ENCODE data around the gene PDF. TPM values are rescaled to one million over a fixed set of nuclear protein-coding genes. Genes with fewer than 3 reads are reported as not detected.

The PDF gene, protein sequence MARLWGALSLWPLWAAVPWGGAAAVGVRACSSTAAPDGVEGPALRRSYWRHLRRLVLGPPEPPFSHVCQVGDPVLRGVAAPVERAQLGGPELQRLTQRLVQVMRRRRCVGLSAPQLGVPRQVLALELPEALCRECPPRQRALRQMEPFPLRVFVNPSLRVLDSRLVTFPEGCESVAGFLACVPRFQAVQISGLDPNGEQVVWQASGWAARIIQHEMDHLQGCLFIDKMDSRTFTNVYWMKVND
- 4.9 TPM for total RNA-seq
- 10 to 100 TPM in 2 of 4 donors, 1 to 10 TPM in 2; 8.7 to 15.7 (median 10.0) TPM for polyA plus RNA-seq

DNA sequence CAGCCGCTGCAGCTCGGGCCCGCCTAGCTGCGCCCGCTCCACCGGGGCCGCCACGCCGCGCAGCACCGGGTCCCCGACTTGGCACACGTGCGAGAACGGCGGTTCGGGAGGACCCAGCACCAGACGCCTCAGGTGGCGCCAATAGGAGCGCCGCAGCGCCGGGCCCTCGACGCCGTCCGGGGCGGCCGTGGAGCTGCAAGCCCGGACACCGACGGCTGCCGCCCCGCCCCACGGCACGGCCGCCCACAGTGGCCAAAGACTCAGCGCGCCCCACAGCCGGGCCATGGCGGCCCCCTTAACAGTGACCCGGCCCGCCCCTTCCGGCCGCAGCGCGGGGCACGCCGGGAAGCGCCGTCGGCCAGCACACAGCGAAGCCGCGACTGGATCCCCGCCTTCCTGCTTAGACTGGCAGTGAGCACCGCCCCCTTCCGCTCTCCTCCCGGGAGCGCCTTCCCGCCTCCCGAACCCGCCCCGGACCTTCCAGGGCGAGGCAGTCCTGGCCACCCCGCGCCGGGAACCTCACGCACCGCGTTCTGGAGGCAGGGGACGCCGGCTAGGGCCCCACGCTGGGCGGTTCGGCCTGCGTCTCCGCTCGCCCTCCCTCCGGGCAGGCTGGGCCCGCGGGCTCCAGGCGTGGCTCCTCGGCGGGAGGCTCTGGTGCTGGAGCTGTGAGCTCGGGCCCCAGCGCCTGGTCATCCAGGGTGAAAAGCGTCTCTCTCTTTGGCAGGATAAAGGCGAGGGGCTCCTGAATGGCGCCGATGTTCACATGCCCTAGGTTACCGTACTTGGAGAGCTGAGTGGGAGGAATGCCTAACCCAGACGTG, at the start of gene PDF:
Gene PDF (minus strand): TSS at position 303 of the 824 bp plus-strand sequence. CDS start 18 bp downstream, at position 285.
- peak; percentile 95 to 96 for ATAC-seq (ENCODE audit: low read depth in 2 of 2)
- Histone ChIP-seq H3K4me1 (ENCODE audit: control insufficient read depth, insufficient read depth, low read length, poor library complexity, severe bottlenecking) (peaks cover 48% of the 10 kb centered on the region), H3K9me3 (ENCODE audit: control insufficient read depth in 2 of 2, low read length in 2 of 2) (no peaks in the 10 kb centered on the region), H3K27me3 (ENCODE audit: control insufficient read depth, insufficient read depth, low read length) (no peaks in the 10 kb centered on the region), H3K27ac (ENCODE audit: insufficient read depth, low read length, poor library complexity, severe bottlenecking) (peak within 1 kb of the TSS; percentile 81), H3K36me3 (ENCODE audit: control insufficient read depth, insufficient read depth, low read length) (peaks cover 42% of the 10 kb centered on the region), H3K4me3 (ENCODE audit: low read depth, low read length) (peak within 1 kb of the TSS; percentile 57)
- Mint-ChIP-seq H3K9me3 (no peaks in the 10 kb centered on the region), H3K4me1 (peaks cover 0 to 65% (median 27%) of the 10 kb centered on the region in 4 donors), H3K4me3 (peak within 1 kb of the TSS; percentile 81 to 87 (median 86)), H3K27ac (peak within 1 kb of the TSS; percentile 52 to 91 (median 55)), H3K36me3 (peaks cover 18% of the 10 kb centered on the region), H3K27me3 (no peaks in the 10 kb centered on the region)
- peak; percentile 78 to 89 (median 87) for DNase-seq

DNA sequence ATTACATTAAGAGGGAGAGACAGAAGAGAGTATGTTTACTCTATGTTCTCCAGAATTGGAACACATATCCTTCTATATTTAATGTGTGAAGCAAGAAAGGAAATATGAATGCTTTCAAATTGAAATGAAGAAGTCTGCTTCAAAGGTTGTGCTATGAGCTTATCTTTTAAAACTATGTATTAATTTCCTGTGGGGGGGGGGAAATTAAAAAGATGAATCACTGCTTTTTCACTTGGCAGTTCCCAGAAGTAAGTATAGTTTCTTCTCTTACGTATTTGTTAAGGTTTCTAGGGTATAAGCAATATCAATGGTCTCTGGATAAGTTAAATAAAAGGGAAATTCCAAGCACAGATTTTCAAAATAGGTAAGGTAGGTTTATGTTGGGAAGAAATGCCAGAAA, 48.4 kb upstream of the PDF start:
- Histone ChIP-seq H3K27ac (ENCODE audit: insufficient read depth, low read length, poor library complexity, severe bottlenecking) (peak overlapping the region; percentile 23), H3K9me3 (ENCODE audit: control insufficient read depth in 2 of 2, low read length in 2 of 2) (no peaks in the 10 kb centered on the region), H3K4me3 (ENCODE audit: low read depth, low read length) (no peak overlapping the region), H3K4me1 (ENCODE audit: control insufficient read depth, insufficient read depth, low read length, poor library complexity, severe bottlenecking) (peaks cover 9% of the 10 kb centered on the region), H3K27me3 (ENCODE audit: control insufficient read depth, insufficient read depth, low read length) (no peaks in the 10 kb centered on the region), H3K36me3 (ENCODE audit: control insufficient read depth, insufficient read depth, low read length) (peaks cover 46% of the 10 kb centered on the region)
- Mint-ChIP-seq H3K36me3 (peaks cover 30% of the 10 kb centered on the region), H3K9me3 (no peaks in the 10 kb centered on the region), H3K4me1 (peaks cover 12 to 35% (median 32%) of the 10 kb centered on the region in 4 donors), H3K4me3 (no peak overlapping the region), H3K27me3 (no peaks in the 10 kb centered on the region), H3K27ac (peak overlapping the region in 2 of 3 donors; percentile 7 to 82)
- DNase-seq = no peak
- peak in 1 of 2 donors; percentile 31 for ATAC-seq (ENCODE audit: low read depth in 2 of 2)

DNA sequence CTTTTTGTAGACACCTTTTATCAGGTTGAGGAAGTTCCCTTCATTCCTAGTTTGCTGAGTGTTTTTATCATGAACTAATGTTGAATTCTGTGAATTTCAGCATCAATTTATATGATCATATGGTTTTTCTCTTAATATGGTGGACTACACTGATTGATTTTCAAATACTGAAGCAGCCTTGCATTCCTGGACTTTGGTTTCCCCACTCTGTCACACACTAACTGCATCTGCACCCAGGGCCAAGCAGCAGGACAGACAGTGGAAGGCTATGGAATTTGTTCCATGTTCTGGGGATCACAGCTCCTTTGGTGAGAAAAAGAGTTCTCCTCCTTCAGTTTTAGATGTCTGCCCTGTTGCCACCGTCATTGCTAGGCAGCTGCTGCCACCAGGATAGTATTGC, 47.6 kb upstream of the PDF start:
- ATAC-seq (ENCODE audit: low read depth in 2 of 2) = no peak
- H3K27ac Mint-ChIP-seq = peak overlapping the region in 2 of 3 donors; percentile 15 to 21
- peaks cover 25% of the 10 kb centered on the region for H3K36me3 Mint-ChIP-seq

DNA sequence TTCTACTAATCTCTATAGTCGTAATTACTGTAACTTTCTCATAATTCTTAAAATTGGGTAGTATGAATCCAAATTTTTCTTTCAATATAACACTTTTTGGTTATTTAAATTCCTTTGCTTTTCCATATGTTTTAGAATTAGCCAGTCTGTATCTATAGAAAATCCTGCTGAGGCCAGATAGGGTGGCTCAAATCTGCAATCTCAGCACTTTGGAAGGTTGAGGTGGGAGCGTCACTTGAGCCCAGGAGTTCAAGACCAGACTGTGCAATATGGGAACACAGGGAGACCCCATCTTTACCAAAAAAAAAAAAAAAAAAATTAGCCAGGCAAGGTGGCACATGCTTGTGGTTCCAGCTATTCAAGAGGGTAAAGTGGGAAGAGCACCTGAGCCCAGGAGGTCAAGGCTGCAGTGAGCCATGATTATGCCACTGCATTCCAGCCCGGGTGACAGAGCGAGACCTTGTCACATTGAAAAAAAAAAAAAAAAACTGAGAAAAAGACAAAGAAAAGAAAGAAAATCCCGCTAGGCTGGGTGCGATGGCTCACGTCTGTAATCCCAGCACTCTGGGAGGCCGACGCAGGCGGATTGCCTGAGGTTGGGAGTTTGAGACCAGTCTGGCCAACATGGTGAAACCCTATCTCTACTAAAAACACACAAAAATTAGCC, 46.1 kb upstream of the PDF start:
- Histone ChIP-seq H3K27ac (ENCODE audit: insufficient read depth, low read length, poor library complexity, severe bottlenecking) (no peak overlapping the region), H3K27me3 (ENCODE audit: control insufficient read depth, insufficient read depth, low read length) (no peaks in the 10 kb centered on the region), H3K36me3 (ENCODE audit: control insufficient read depth, insufficient read depth, low read length) (peaks cover 45% of the 10 kb centered on the region), H3K4me3 (ENCODE audit: low read depth, low read length) (no peak overlapping the region), H3K4me1 (ENCODE audit: control insufficient read depth, insufficient read depth, low read length, poor library complexity, severe bottlenecking) (no peaks in the 10 kb centered on the region), H3K9me3 (ENCODE audit: control insufficient read depth in 2 of 2, low read length in 2 of 2) (no peaks in the 10 kb centered on the region)
- ATAC-seq (ENCODE audit: low read depth in 2 of 2) = no peak
- DNase-seq = no peak
- Mint-ChIP-seq H3K4me3 (no peak overlapping the region), H3K27ac (no peak overlapping the region), H3K36me3 (peaks cover 20% of the 10 kb centered on the region), H3K9me3 (no peaks in the 10 kb centered on the region), H3K4me1 (peaks cover 6 to 28% (median 19%) of the 10 kb centered on the region in 4 donors), H3K27me3 (no peaks in the 10 kb centered on the region)

More for the DNA sequence above, 47.6 kb upstream of the PDF start:
- no peaks in the 10 kb centered on the region for H3K9me3 Mint-ChIP-seq
- H3K27me3 ChIP-seq (ENCODE audit: control insufficient read depth, insufficient read depth, low read length) = no peaks in the 10 kb centered on the region
- DNase-seq = no peak
- no peaks in the 10 kb centered on the region for H3K9me3 ChIP-seq (ENCODE audit: control insufficient read depth in 2 of 2, low read length in 2 of 2)
- peaks cover 7% of the 10 kb centered on the region for H3K4me1 ChIP-seq (ENCODE audit: control insufficient read depth, insufficient read depth, low read length, poor library complexity, severe bottlenecking)
- no peak overlapping the region for H3K27ac ChIP-seq (ENCODE audit: insufficient read depth, low read length, poor library complexity, severe bottlenecking)
- no peaks in the 10 kb centered on the region for H3K27me3 Mint-ChIP-seq
- H3K4me3 Mint-ChIP-seq = peak overlapping the region in 1 of 4 donors; percentile 13
- H3K36me3 ChIP-seq (ENCODE audit: control insufficient read depth, insufficient read depth, low read length) = peaks cover 48% of the 10 kb centered on the region
- H3K4me1 Mint-ChIP-seq = peaks cover 6 to 30% (median 28%) of the 10 kb centered on the region in 4 donors
- no peak overlapping the region for H3K4me3 ChIP-seq (ENCODE audit: low read depth, low read length)

DNA sequence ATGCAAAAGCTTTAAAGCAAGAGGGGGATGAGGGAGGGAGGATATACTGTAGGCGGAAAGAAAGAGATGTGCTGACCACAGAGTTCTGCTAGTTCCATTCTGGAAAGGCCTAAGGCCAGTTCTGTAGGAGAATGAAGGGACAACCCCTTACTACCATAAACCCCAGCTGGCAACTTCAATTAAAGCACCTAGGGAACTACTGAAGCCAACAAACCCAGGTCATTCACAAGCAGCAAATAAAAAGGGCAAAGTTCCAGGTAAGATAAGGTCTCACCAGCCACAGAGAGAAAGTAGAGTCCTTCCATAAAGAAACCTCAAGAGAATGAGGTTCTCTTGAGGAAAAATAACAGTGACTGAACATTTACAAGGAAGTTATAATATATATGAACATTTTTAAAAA, 42.6 kb upstream of the PDF start:
- no peaks in the 10 kb centered on the region for H3K4me1 ChIP-seq (ENCODE audit: control insufficient read depth, insufficient read depth, low read length, poor library complexity, severe bottlenecking)
- Mint-ChIP-seq H3K36me3 (peaks cover 29% of the 10 kb centered on the region), H3K27ac (peak overlapping the region; percentile 26 to 84 (median 78)), H3K4me3 (no peak overlapping the region), H3K4me1 (peaks cover 10 to 20% (median 10%) of the 10 kb centered on the region in 4 donors), H3K9me3 (no peaks in the 10 kb centered on the region), H3K27me3 (no peaks in the 10 kb centered on the region)
- DNase-seq (no peak), ATAC-seq (ENCODE audit: low read depth in 2 of 2) (no peak)
- no peak overlapping the region for H3K4me3 ChIP-seq (ENCODE audit: low read depth, low read length)
- H3K27me3 ChIP-seq (ENCODE audit: control insufficient read depth, insufficient read depth, low read length) = no peaks in the 10 kb centered on the region
- H3K36me3 ChIP-seq (ENCODE audit: control insufficient read depth, insufficient read depth, low read length) = peaks cover 45% of the 10 kb centered on the region
- H3K9me3 ChIP-seq (ENCODE audit: control insufficient read depth in 2 of 2, low read length in 2 of 2) = no peaks in the 10 kb centered on the region
- H3K27ac ChIP-seq (ENCODE audit: insufficient read depth, low read length, poor library complexity, severe bottlenecking) = no peak overlapping the region

DNA sequence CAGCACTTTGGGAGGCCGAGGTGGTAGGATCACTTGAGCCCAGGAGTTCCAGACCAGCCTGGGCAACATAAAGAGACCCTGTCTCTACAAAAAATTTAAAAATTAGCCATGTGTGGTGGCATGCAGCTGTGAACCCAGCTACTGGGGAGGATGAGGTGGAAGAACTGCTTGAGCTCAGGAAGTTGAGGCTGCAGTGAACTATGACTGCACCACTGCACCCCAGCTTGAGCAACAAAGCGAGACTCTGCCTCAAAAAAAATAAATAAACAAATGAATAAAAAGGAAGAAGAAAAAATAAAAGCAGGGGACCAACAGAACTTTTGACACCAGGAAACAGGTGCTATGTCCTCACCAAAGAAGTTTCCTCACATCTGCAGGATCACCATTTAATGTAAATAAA, 41.2 kb upstream of the PDF start:
- Histone ChIP-seq H3K27me3 (ENCODE audit: control insufficient read depth, insufficient read depth, low read length) (no peaks in the 10 kb centered on the region), H3K9me3 (ENCODE audit: control insufficient read depth in 2 of 2, low read length in 2 of 2) (no peaks in the 10 kb centered on the region), H3K4me3 (ENCODE audit: low read depth, low read length) (no peak overlapping the region), H3K36me3 (ENCODE audit: control insufficient read depth, insufficient read depth, low read length) (peaks cover 55% of the 10 kb centered on the region), H3K27ac (ENCODE audit: insufficient read depth, low read length, poor library complexity, severe bottlenecking) (no peak overlapping the region), H3K4me1 (ENCODE audit: control insufficient read depth, insufficient read depth, low read length, poor library complexity, severe bottlenecking) (no peaks in the 10 kb centered on the region)
- DNase-seq (no peak), ATAC-seq (ENCODE audit: low read depth in 2 of 2) (no peak)
- Mint-ChIP-seq H3K27ac (peak overlapping the region in 2 of 3 donors; percentile 10 to 69), H3K9me3 (no peaks in the 10 kb centered on the region), H3K27me3 (no peaks in the 10 kb centered on the region), H3K4me1 (peaks cover 4 to 12% (median 7%) of the 10 kb centered on the region in 4 donors), H3K36me3 (peaks cover 34% of the 10 kb centered on the region), H3K4me3 (no peak overlapping the region)

DNA sequence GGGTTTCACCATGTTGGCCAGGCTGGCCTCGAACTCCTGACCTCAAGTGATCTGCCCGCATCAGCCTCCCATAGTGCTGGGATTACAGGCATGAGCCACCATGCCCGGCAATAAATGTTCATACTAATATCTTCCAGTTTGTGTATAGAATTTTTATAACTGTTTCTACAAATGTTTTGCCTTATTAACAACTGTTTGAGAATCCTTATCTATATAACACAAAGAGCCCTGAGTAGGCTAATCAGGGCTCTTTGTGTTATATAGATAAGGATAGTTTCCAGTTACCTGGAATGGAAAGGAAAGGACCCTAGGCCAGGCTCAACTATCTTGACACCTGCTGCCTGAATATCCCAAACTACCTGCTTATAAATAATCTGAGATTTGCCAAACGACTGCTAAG, 38.5 kb upstream of the PDF start:
- DNase-seq (no peak), ATAC-seq (ENCODE audit: low read depth in 2 of 2) (no peak)
- H3K27me3 ChIP-seq (ENCODE audit: control insufficient read depth, insufficient read depth, low read length) = no peaks in the 10 kb centered on the region
- Mint-ChIP-seq H3K9me3 (no peaks in the 10 kb centered on the region), H3K36me3 (peaks cover 44% of the 10 kb centered on the region), H3K27ac (peak overlapping the region in 2 of 3 donors; percentile 75 to 84), H3K4me3 (no peak overlapping the region), H3K27me3 (no peaks in the 10 kb centered on the region), H3K4me1 (peaks cover 4 to 16% (median 10%) of the 10 kb centered on the region in 4 donors)
- no peaks in the 10 kb centered on the region for H3K9me3 ChIP-seq (ENCODE audit: control insufficient read depth in 2 of 2, low read length in 2 of 2)
- no peaks in the 10 kb centered on the region for H3K4me1 ChIP-seq (ENCODE audit: control insufficient read depth, insufficient read depth, low read length, poor library complexity, severe bottlenecking)
- H3K36me3 ChIP-seq (ENCODE audit: control insufficient read depth, insufficient read depth, low read length) = peaks cover 79% of the 10 kb centered on the region
- no peak overlapping the region for H3K4me3 ChIP-seq (ENCODE audit: low read depth, low read length)
- no peak overlapping the region for H3K27ac ChIP-seq (ENCODE audit: insufficient read depth, low read length, poor library complexity, severe bottlenecking)

All from CD4-positive, CD25-positive, alpha-beta regulatory T cell (primary cell).